Adrenal gland (tissue), 12 donors: ENCODE measurements around the gene PTPRH. TPM values are rescaled to one million over a fixed set of nuclear protein-coding genes. Genes with fewer than 3 reads are reported as not detected.

Experiments
- DNase-seq, 7 donors: peaks; one replicate each; pipeline ENCODE4 v3.0.0-alpha.2; 2019 to 2020
- H3K27ac ChIP-seq, 5 donors: fragments of 200-600 bp; sonication (generic) in 4 of 5; 1 replicate in 3 of 5; 2 replicates in 2 of 5; pipeline versions ENCODE4 v1.5.1 to v1.8.0; 2016 to 2020; ENCODE audit warnings: mild to moderate bottlenecking in 1 of 5
- H3K27me3 ChIP-seq: fragments of 200-600 bp; 2 replicates; pipeline ENCODE4 v1.8.0; 2021
- H3K36me3 ChIP-seq, 2 donors: fragments of 200-600 bp; replicated peaks in 1 of 2; 1 replicate in 1 of 2; 2 replicates in 1 of 2; pipeline versions ENCODE4 v1.5.1 to v1.8.0; 2018 to 2022
- H3K4me1 ChIP-seq, 2 donors: fragments of 200-600 bp; replicated peaks in 1 of 2; 1 replicate in 1 of 2; 2 replicates in 1 of 2; pipeline versions ENCODE4 v1.5.1 to v1.8.0; 2018 to 2021
- H3K4me3 ChIP-seq, 4 donors: fragments of 200-600 bp; sonication (generic) in 3 of 4; one replicate each; pipeline ENCODE4 v1.5.1; 2016 to 2018
- H3K9me3 ChIP-seq, 3 donors: fragments of 200-600 bp; sonication (generic) in 1 of 3; replicated peaks in 1 of 3; 1 replicate in 2 of 3; 2 replicates in 1 of 3; pipeline versions ENCODE4 v1.5.1 to v1.8.0; 2016 to 2021
- POLR2A ChIP-seq, 2 donors: fragments of 450-650 bp; IDR thresholded peaks; one replicate each; pipeline ENCODE4 v1.6.1; 2017; ENCODE audit warnings: antibody characterized with exemption in 2 of 2, mild to moderate bottlenecking in 2 of 2, moderate library complexity in 1 of 2
- WGBS, 4 donors: extraction: QIAGEN DNeasy Blood & Tissue Kit in 2 of 4; methylation state at CpG; one replicate each; pipeline versions ENCODE4 v1.1.5 to v1.1.7; 2013 to 2017; 5-methylcytosine and 5-hydroxymethylcytosine counted together
- intact Hi-C, 2 donors: fragments of 100-400 bp; cut with DNase I; formaldehyde crosslinking; loops; one replicate each; pipeline versions ENCODE4 v1.14.1 to v1.15.0; 2022 to 2023
- microRNA-seq, 3 donors: library from miRNA; unstranded; fragments of <30 nt; microRNA quantifications; one replicate each; pipeline ENCODE4, GENCODE V29; 2017 to 2020
- polyA plus RNA-seq, 3 donors: library from polyadenylated mRNA; stranded (reverse); fragments of 200-250 nt in 2 of 3; fragments of 350-450 nt in 1 of 3; fragmentation: Illumina TruSeq in 1 of 3; extraction: RNeasy Lipid Tissue Mini Kit (QIAGEN cat#74804) in 1 of 3; gene quantifications; one replicate each; pipeline ENCODE4 v1.2.3, GENCODE V29; 2013 to 2014
- small RNA-seq, 2 donors: library from RNA; depleted of rRNA; stranded (forward); fragments of <200 nt; gene quantifications; one replicate each; pipeline ENCODE3, GENCODE V24; 2016
- total RNA-seq, 9 donors: library from RNA; depleted of rRNA in 4 of 9; stranded (reverse); fragments of >200 nt in 4 of 9; fragments of 120-200 nt in 1 of 9; fragmentation: NEBNext Ultra II Directional in 1 of 9; extraction: Animal tissue kit (Norgen Biotek cat#: 25700) in 1 of 9; gene quantifications; one replicate each; pipeline versions ENCODE4 v1.1.0 to v1.2.4, GENCODE V29; 2013 to 2023
- TF ChIP-seq, protein P1 (sequence below), 6 experiments: fragments of 450-650 bp in 4 of 6; fragments of 200-600 bp in 2 of 6; sonication (generic) in 1 of 6; IDR thresholded peaks; 1 replicate in 5 of 6; 2 replicates in 1 of 6; pipeline versions ENCODE4 v1.5.1 to v1.8.0; 2016 to 2021; ENCODE audit warnings: antibody characterized with exemption in 6 of 6, mild to moderate bottlenecking in 2 of 6, moderate library complexity in 1 of 6
- donor health status: healthy with polysubstance abuse.
- donor health status: Bipolar disorder and iron deficiency.
- donor health status: DM: yes; HTN: yes; CAD: no.
- donor health status: DM: no; HTN: no; CAD: no.
- donor health status: DM: no; HTN: no; CAD: no.
- donor health status: DM: yes; HTN: yes; CAD: no.

PTPRH gene
- total and polyA plus RNA-seq, 12 donors = 30.1 to 159 (median 52.9) TPM

DNA sequence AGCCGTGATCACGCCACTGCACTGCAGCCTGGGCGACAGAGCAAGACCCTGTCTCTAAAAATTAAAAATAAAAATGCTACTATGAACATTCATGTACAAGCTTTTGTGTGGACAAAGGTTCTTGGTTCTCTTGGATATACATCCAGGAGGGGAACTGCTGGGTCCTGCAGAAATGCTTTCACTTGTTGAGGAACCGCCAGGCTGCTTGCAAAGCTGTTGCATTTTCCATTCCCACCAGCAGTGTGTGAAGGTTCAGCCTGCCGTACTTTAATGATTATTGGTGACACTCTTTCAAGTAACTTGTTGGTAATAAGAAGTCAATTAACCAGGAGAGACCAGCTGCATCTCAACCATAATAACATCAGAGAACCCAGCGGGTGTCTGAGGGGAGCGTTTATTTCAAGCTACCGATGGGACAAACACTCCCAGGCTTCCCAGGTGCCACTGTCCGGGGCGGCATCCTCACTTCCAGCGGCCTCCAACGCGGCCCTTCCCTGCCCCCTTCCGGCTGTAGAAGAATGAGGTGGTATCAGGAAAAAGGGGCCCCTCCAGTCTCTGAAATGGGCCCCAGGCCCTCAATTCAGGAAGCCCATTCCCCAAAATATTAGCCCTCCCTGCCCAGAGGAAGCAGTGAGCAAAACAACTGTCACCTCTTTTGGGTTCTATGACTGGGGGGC is 76.7 kb downstream of the PTPRH start:
- Histone ChIP-seq H3K27me3 (peaks cover 21% of the 10 kb centered on the region), H3K9me3 (no peaks in the 10 kb centered on the region), H3K4me1 (no peaks in the 10 kb centered on the region), H3K4me3 (no peak overlapping the region), H3K27ac (no peak overlapping the region), H3K36me3 (no peaks in the 10 kb centered on the region)
- DNase-seq = no peak
- TF ChIP-seq, protein P1, sequence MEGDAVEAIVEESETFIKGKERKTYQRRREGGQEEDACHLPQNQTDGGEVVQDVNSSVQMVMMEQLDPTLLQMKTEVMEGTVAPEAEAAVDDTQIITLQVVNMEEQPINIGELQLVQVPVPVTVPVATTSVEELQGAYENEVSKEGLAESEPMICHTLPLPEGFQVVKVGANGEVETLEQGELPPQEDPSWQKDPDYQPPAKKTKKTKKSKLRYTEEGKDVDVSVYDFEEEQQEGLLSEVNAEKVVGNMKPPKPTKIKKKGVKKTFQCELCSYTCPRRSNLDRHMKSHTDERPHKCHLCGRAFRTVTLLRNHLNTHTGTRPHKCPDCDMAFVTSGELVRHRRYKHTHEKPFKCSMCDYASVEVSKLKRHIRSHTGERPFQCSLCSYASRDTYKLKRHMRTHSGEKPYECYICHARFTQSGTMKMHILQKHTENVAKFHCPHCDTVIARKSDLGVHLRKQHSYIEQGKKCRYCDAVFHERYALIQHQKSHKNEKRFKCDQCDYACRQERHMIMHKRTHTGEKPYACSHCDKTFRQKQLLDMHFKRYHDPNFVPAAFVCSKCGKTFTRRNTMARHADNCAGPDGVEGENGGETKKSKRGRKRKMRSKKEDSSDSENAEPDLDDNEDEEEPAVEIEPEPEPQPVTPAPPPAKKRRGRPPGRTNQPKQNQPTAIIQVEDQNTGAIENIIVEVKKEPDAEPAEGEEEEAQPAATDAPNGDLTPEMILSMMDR (IDR thresholded peaks at IDR 0.05) = no peak
- no peak for TF ChIP-seq POLR2A (IDR thresholded peaks at IDR 0.05)
- intact Hi-C loops = no loop called here
- 57 to 62% (median 59%) methylated on average over 8 to 14 of the region's 14 CpGs for WGBS, 4 donors

DNA sequence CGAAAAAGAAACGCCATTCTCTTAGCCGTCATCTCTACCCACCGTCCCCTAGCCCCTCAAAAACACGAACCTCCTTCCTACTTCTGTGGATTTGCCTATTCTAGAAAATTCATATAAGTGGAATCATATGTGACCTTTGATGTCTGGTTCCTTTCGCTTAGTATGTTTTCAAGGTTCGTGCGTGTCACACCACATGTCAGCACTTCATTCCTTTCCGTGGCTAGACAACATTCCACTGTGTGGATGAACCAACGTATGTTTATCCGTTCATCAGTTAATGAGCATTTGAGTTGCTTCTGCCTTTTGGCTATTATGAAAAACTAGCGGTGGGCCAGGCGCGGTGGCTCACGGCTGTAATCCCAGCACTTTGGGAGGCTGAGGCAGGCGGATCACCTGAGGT is 77.9 kb downstream of the PTPRH start:
- H3K36me3 ChIP-seq = no peaks in the 10 kb centered on the region
- DNase-seq = no peak
- no peak overlapping the region for H3K27ac ChIP-seq
- TF ChIP-seq, protein P1 (IDR thresholded peaks at IDR 0.05) = no peak
- no peak for TF ChIP-seq POLR2A (IDR thresholded peaks at IDR 0.05)
- H3K4me3 ChIP-seq = no peak overlapping the region
- WGBS, 4 donors = 77 to 86% (median 81%) methylated on average over 16 of the region's 16 CpGs
- H3K27me3 ChIP-seq = peaks cover 13% of the 10 kb centered on the region
- H3K4me1 ChIP-seq = no peaks in the 10 kb centered on the region
- intact Hi-C loops = no loop called here
- no peaks in the 10 kb centered on the region for H3K9me3 ChIP-seq

Small RNA genes lying within 50 kb of the gene (microRNA-seq; reads per million reads assigned to microRNA genes)
- gene MIR6802 (0.45 to 2.8 (median 0.76) reads per million in 3 donors), gene MIR6803 (4.0 to 10.8 (median 6.5) reads per million in 3 donors), gene MIR6804 (0.57 to 1.3 (median 0.76) reads per million in 3 donors)

Small RNA genes lying within 50 kb of the gene (small RNA-seq; reads per million reads assigned to genes)
- 0 to 0.08 reads per million in 2 donors for gene MIR6802
- 0 to 0.12 reads per million in 2 donors for gene MIR6803
- gene MIR6804 = 0 to 0.24 reads per million in 2 donors
- gene RF01210 = 0 reads per million in 2 donors

Other genes with a start within 250 kb of the PTPRH start
- gene NLRP2, start 243.1 kb downstream of the PTPRH start, total RNA-seq = 1 to 10 TPM in 5 of 9 donors, under 1 TPM in 4; 0.34 to 4.4 (median 1.3) TPM
- 1 to 10 TPM in 2 of 3 donors, under 1 TPM in 1; 0.08 to 3.9 (median 2.3) TPM for gene NLRP2, start 243.1 kb downstream of the PTPRH start, polyA plus RNA-seq
- under 1 TPM in 2 of 9 donors, not detected in 7; 0.11 to 0.22 TPM for gene GP6, start 171.2 kb downstream of the PTPRH start, total RNA-seq
- gene GP6, start 171.2 kb downstream of the PTPRH start, polyA plus RNA-seq = under 1 TPM in 1 of 3 donors, not detected in 2; 0.07 TPM
- 10 to 100 TPM in 6 of 9 donors, 1 to 10 TPM in 3; 6.8 to 27.9 (median 10.6) TPM for gene RDH13, start 146.4 kb downstream of the PTPRH start, total RNA-seq
- gene RDH13, start 146.4 kb downstream of the PTPRH start, polyA plus RNA-seq = 1 to 10 TPM; 7.2 to 8.5 (median 7.9) TPM
- 1 to 10 TPM in 6 of 9 donors, under 1 TPM in 2, not detected in 1; 0.60 to 4.4 (median 2.0) TPM for gene EPS8L1, start 133.6 kb downstream of the PTPRH start, total RNA-seq
- 1 to 10 TPM in 2 of 3 donors, not detected in 1; 3.6 to 8.0 TPM for gene EPS8L1, start 133.6 kb downstream of the PTPRH start, polyA plus RNA-seq
- gene PPP1R12C, start 91.9 kb downstream of the PTPRH start, total RNA-seq = 100 to 1,000 TPM in 1 of 9 donors, 10 to 100 TPM in 8; 45.8 to 113 (median 74.2) TPM
- gene PPP1R12C, start 91.9 kb downstream of the PTPRH start, polyA plus RNA-seq = 100 to 1,000 TPM in 2 of 3 donors, 10 to 100 TPM in 1; 22.1 to 251 (median 220) TPM
- 10 to 100 TPM in 1 of 9 donors, 1 to 10 TPM in 1, under 1 TPM in 4, not detected in 3; 0.36 to 11.1 (median 0.90) TPM for gene TNNT1, start 60.3 kb downstream of the PTPRH start, total RNA-seq
- gene TNNT1, start 60.3 kb downstream of the PTPRH start, polyA plus RNA-seq = 1 to 10 TPM in 1 of 3 donors, under 1 TPM in 1, not detected in 1; 0.48 to 2.5 TPM
- gene TNNI3, start 51.8 kb downstream of the PTPRH start, total RNA-seq = 100 to 1,000 TPM in 1 of 9 donors, 10 to 100 TPM in 1, 1 to 10 TPM in 1, not detected in 6; 9.7 to 461 (median 20.5) TPM
- gene TNNI3, start 51.8 kb downstream of the PTPRH start, polyA plus RNA-seq = 10 to 100 TPM in 2 of 3 donors, under 1 TPM in 1; 0.51 to 25.3 (median 24.4) TPM
- 1 to 10 TPM; 1.9 to 5.8 (median 3.4) TPM for gene DNAAF3, start 42.9 kb downstream of the PTPRH start, total RNA-seq
- 1 to 10 TPM; 2.1 to 4.5 (median 3.9) TPM for gene DNAAF3, start 42.9 kb downstream of the PTPRH start, polyA plus RNA-seq
- gene SYT5, start 29.2 kb downstream of the PTPRH start, total RNA-seq = 10 to 100 TPM in 2 of 9 donors, 1 to 10 TPM in 2, under 1 TPM in 2, not detected in 3; 0.07 to 12.1 (median 3.5) TPM
- 10 to 100 TPM; 19.5 to 52.0 (median 22.1) TPM for gene SYT5, start 29.2 kb downstream of the PTPRH start, polyA plus RNA-seq
- 1 to 10 TPM; 1.5 to 5.2 (median 4.1) TPM for gene TMEM86B, start 19.3 kb upstream of the PTPRH start, total RNA-seq
- gene TMEM86B, start 19.3 kb upstream of the PTPRH start, polyA plus RNA-seq = 10 to 100 TPM in 2 of 3 donors, under 1 TPM in 1; 0.20 to 47.8 (median 23.1) TPM
- 100 to 1,000 TPM in 2 of 9 donors, 10 to 100 TPM in 7; 28.9 to 116 (median 87.2) TPM for gene PPP6R1, start 49.5 kb upstream of the PTPRH start, total RNA-seq
- gene PPP6R1, start 49.5 kb upstream of the PTPRH start, polyA plus RNA-seq = 100 to 1,000 TPM in 1 of 3 donors, 10 to 100 TPM in 2; 33.4 to 102 (median 56.1) TPM
- gene HSPBP1, start 70.6 kb upstream of the PTPRH start, total RNA-seq = 10 to 100 TPM; 22.0 to 46.0 (median 31.8) TPM
- gene HSPBP1, start 70.6 kb upstream of the PTPRH start, polyA plus RNA-seq = 10 to 100 TPM; 18.8 to 49.8 (median 49.2) TPM
- gene BRSK1, start 74.5 kb upstream of the PTPRH start, total RNA-seq = 10 to 100 TPM in 7 of 9 donors, 1 to 10 TPM in 2; 2.0 to 24.9 (median 13.1) TPM
- 10 to 100 TPM in 2 of 3 donors, 1 to 10 TPM in 1; 7.2 to 64.3 (median 27.6) TPM for gene BRSK1, start 74.5 kb upstream of the PTPRH start, polyA plus RNA-seq
- gene TMEM150B, start 115.8 kb upstream of the PTPRH start, total RNA-seq = 10 to 100 TPM in 2 of 9 donors, 1 to 10 TPM in 6, under 1 TPM in 1; 0.11 to 20.8 (median 7.9) TPM
- 1 to 10 TPM in 2 of 3 donors, under 1 TPM in 1; 0.51 to 4.7 (median 2.5) TPM for gene TMEM150B, start 115.8 kb upstream of the PTPRH start, polyA plus RNA-seq
- gene KMT5C, start 130.4 kb upstream of the PTPRH start, total RNA-seq = 10 to 100 TPM in 6 of 9 donors, 1 to 10 TPM in 3; 3.9 to 38.3 (median 14.9) TPM
- gene KMT5C, start 130.4 kb upstream of the PTPRH start, polyA plus RNA-seq = 10 to 100 TPM in 2 of 3 donors, 1 to 10 TPM in 1; 1.4 to 56.7 (median 30.3) TPM
- under 1 TPM in 2 of 9 donors, not detected in 7; 0.17 to 0.18 TPM for gene COX6B2, start 145.2 kb upstream of the PTPRH start, total RNA-seq
- not detected for gene COX6B2, start 145.2 kb upstream of the PTPRH start, polyA plus RNA-seq
- gene GARIN5B, start 153.8 kb upstream of the PTPRH start, total RNA-seq = not detected
- not detected for gene GARIN5B, start 153.8 kb upstream of the PTPRH start, polyA plus RNA-seq
- under 1 TPM in 2 of 9 donors, not detected in 7; 0.17 to 0.28 TPM for gene IL11, start 161.0 kb upstream of the PTPRH start, total RNA-seq
- 1 to 10 TPM in 1 of 3 donors, under 1 TPM in 1, not detected in 1; 0.24 to 1.1 TPM for gene IL11, start 161.0 kb upstream of the PTPRH start, polyA plus RNA-seq
- gene TMEM190, start 167.3 kb upstream of the PTPRH start, total RNA-seq = 1 to 10 TPM in 2 of 9 donors, under 1 TPM in 1, not detected in 6; 0.55 to 2.3 (median 1.1) TPM
- 10 to 100 TPM in 1 of 3 donors, 1 to 10 TPM in 1, under 1 TPM in 1; 0.62 to 63.0 (median 4.7) TPM for gene TMEM190, start 167.3 kb upstream of the PTPRH start, polyA plus RNA-seq
- 1 to 10 TPM in 8 of 9 donors, under 1 TPM in 1; 0.28 to 9.3 (median 2.9) TPM for gene TMEM238, start 174.8 kb upstream of the PTPRH start, total RNA-seq
- gene TMEM238, start 174.8 kb upstream of the PTPRH start, polyA plus RNA-seq = under 1 TPM in 1 of 3 donors, not detected in 2; 0.13 TPM
- 1,000 to 10,000 TPM in 4 of 9 donors, 100 to 1,000 TPM in 5; 194 to 2,378 (median 694) TPM for gene RPL28, start 176.4 kb upstream of the PTPRH start, total RNA-seq
- 1,000 to 10,000 TPM in 2 of 3 donors, 100 to 1,000 TPM in 1; 577 to 2,804 (median 2,164) TPM for gene RPL28, start 176.4 kb upstream of the PTPRH start, polyA plus RNA-seq
- gene UBE2S, start 198.3 kb upstream of the PTPRH start, total RNA-seq = 10 to 100 TPM; 13.0 to 57.1 (median 20.3) TPM
- gene UBE2S, start 198.3 kb upstream of the PTPRH start, polyA plus RNA-seq = 10 to 100 TPM in 2 of 3 donors, 1 to 10 TPM in 1; 8.8 to 18.0 (median 11.9) TPM
- gene SHISA7, start 233.8 kb upstream of the PTPRH start, total RNA-seq = under 1 TPM in 5 of 9 donors, not detected in 4; 0.08 to 0.49 (median 0.20) TPM
- 1 to 10 TPM in 2 of 3 donors, under 1 TPM in 1; 0.47 to 1.3 (median 1.1) TPM for gene SHISA7, start 233.8 kb upstream of the PTPRH start, polyA plus RNA-seq